Left lung (tissue), 10 donors: ENCODE results near the gene DTD1. TPM values are rescaled to one million over a fixed set of nuclear protein-coding genes. Genes with fewer than 3 reads are reported as not detected.

ENCODE experiments used
- ATAC-seq: fragments of 200-7000 bp; cut with Tn5 transposase; one replicate; pipeline ENCODE4 v1.9.1; 2020; ENCODE audit warnings: moderate library complexity
- DNase-seq, 4 donors: peaks; one replicate each; pipeline ENCODE4 v3.0.0-alpha.2; 2013 to 2020
- H3K27ac ChIP-seq, 2 donors: fragments of 200-600 bp; sonication (generic) in 1 of 2; one replicate each; pipeline versions ENCODE4 v1.5.0 to v1.8.0; 2020 to 2021
- H3K27me3 ChIP-seq, 2 donors: fragments of 200-600 bp; sonication (generic) in 1 of 2; one replicate each; pipeline versions ENCODE4 v1.5.0 to v1.8.0; 2020 to 2021
- H3K36me3 ChIP-seq, 2 donors: fragments of 200-600 bp; sonication (generic) in 1 of 2; one replicate each; pipeline versions ENCODE4 v1.5.0 to v1.8.0; 2020 to 2021
- H3K4me1 ChIP-seq, 2 donors: fragments of 200-600 bp; one replicate each; pipeline ENCODE4 v1.8.0; 2021
- H3K4me3 ChIP-seq, 2 donors: fragments of 200-600 bp; sonication (generic) in 1 of 2; one replicate each; pipeline versions ENCODE4 v1.5.0 to v1.8.0; 2020 to 2021; ENCODE audit warnings: mild to moderate bottlenecking in 1 of 2
- H3K9me3 ChIP-seq, 2 donors: fragments of 200-600 bp; sonication (generic) in 1 of 2; one replicate each; pipeline versions ENCODE4 v1.5.0 to v1.8.0; 2020 to 2021
- CTCF ChIP-seq, 2 donors: fragments of 200-600 bp; sonication (generic) in 1 of 2; IDR thresholded peaks; one replicate each; pipeline versions ENCODE4 v1.5.0 to v1.8.0; 2021; ENCODE audit warnings: antibody characterized with exemption in 2 of 2
- intact Hi-C, 2 donors: fragments of 100-400 bp; cut with DNase I; formaldehyde crosslinking; loops; one replicate each; pipeline versions ENCODE4 v1.11.2 to v1.14.2; 2022
- polyA plus RNA-seq, 6 donors: library from polyadenylated mRNA; unstranded; fragments of 120-200 nt; gene quantifications; one replicate each; pipeline ENCODE4 v1.2.1, GENCODE V29; 2013; ENCODE audit not compliant: insufficient read length in 6 of 6
- total RNA-seq, 2 donors: library from RNA; stranded (reverse); fragmentation: NEBNext Ultra II Directional; extraction: Animal tissue kit (Norgen Biotek cat#: 25700); gene quantifications; one replicate each; pipeline ENCODE4 v1.2.1, GENCODE V29; 2021
- donor health status: DM: no; HTN: yes; CAD: no.
- donor health status: DM: no; HTN: no; CAD: no.

Gene DTD1
- total and polyA plus RNA-seq, 8 donors: 14.8 to 27.5 (median 25.6) TPM

DNA sequence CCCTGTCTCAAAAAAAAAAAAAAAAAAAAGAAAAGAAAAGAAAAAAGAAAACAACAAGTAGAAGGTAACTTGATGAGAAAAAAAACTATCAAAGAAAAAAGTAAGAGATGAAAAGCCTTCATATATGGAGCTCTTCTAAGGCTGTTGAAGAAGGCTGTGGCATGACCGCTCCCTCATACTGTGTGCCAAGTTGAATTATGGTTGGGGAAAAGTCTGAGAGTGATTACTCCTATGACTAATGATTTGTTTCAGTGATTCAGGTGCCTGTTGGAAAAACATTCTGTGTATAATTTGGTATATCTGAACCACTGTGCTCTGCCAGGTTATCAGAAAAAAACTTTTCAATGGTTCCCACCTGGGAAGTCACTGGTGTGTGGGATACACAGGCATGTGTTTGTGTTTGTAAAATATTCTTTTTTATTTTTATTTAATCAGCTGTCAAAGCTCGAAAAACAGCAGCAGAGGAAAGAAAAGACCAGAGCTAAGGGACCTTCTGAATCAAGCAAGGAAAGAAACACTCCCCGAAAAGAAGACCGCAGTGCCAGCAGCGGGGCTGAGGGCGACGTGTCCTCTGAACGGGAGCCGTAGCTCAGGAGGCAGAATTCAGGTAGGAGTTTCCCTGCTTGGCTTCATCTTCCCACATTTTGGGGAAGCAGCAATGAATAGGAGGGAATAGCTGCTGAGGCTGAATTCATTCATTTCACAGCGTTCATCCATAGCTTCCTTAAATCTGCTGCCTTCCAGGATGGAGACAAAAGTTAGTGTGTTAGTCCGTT lies 156.0 kb downstream of the DTD1 start:
- H3K36me3 ChIP-seq: peaks cover 0 to 16% of the 10 kb centered on the region in 2 donors
- no peak for TF ChIP-seq CTCF (IDR thresholded peaks at IDR 0.05)
- no peak overlapping the region for H3K27ac ChIP-seq
- no peaks in the 10 kb centered on the region for H3K9me3 ChIP-seq
- H3K4me3 ChIP-seq: no peak overlapping the region
- intact Hi-C loops: no loop called here
- no peak for ATAC-seq
- H3K27me3 ChIP-seq: no peaks in the 10 kb centered on the region
- H3K4me1 ChIP-seq: no peaks in the 10 kb centered on the region
- no peak for DNase-seq

GRCh38 chr20:18747090-18747489 lies 159.2 kb downstream of the DTD1 start:
- DNase-seq: no peak
- peaks cover 0 to 16% of the 10 kb centered on the region in 2 donors for H3K36me3 ChIP-seq
- H3K27ac ChIP-seq: no peak overlapping the region
- ATAC-seq: no peak
- no peaks in the 10 kb centered on the region for H3K9me3 ChIP-seq
- no peak overlapping the region for H3K4me3 ChIP-seq
- H3K27me3 ChIP-seq: no peaks in the 10 kb centered on the region
- no peak for TF ChIP-seq CTCF (IDR thresholded peaks at IDR 0.05)
- H3K4me1 ChIP-seq: no peaks in the 10 kb centered on the region
- intact Hi-C loops: no loop called here

DNA sequence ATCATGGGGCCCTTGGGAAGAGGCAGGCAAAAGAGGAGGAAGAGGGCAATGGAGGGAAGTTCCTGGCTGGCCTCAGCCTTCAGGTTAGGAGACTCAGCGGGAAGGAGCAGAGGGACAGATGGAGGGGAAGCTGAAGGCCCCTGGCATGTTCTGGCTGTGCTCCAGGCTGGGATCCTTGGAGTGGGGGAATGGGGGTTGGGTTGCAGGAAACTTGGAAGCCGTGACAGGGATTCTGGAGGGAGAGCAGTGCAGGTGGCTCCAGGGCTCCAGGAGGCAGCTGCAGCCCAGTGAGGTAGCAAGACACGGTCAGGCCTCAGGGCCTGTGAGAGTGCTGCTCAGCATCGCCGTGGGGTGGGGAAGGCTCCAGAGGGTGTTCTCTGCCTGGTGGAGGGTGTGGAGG lies 161.1 kb downstream of the DTD1 start:
- ATAC-seq: no peak
- Histone ChIP-seq H3K27me3 (no peaks in the 10 kb centered on the region), H3K27ac (no peak overlapping the region), H3K36me3 (peaks cover 0 to 15% of the 10 kb centered on the region in 2 donors), H3K4me1 (no peaks in the 10 kb centered on the region), H3K9me3 (no peaks in the 10 kb centered on the region), H3K4me3 (no peak overlapping the region)
- TF ChIP-seq CTCF (IDR thresholded peaks at IDR 0.05): no peak
- no peak for DNase-seq
- intact Hi-C loops: no loop called here

DNA sequence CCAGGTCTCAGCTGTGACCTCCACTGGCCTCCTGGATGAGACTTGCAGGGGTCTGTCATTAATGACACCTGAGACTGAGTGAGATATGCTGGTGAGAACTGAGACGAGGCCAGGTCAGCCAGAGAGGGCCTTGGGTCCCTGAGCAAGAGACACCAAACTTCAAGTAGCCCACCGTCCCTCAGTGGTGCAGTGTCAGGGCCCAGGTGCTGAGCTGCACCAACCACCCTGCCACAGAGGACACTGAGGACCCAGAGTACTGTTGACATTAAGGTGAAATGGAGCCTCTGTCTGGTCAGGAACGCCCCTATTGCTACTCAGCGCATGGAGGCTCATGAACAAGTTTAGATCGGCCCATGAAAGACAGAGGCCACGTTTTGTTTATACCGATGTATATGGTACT lies 161.7 kb downstream of the DTD1 start:
- DNase-seq (no peak), ATAC-seq (no peak)
- Histone ChIP-seq H3K27ac (no peak overlapping the region), H3K9me3 (no peaks in the 10 kb centered on the region), H3K4me1 (no peaks in the 10 kb centered on the region), H3K4me3 (no peak overlapping the region), H3K36me3 (peaks cover 0 to 10% of the 10 kb centered on the region in 2 donors), H3K27me3 (no peaks in the 10 kb centered on the region)
- TF ChIP-seq CTCF (IDR thresholded peaks at IDR 0.05): no peak
- intact Hi-C loops: no loop called here

GRCh38 chr20:18750735-18751134 lies 162.9 kb downstream of the DTD1 start:
- Histone ChIP-seq H3K27me3 (no peaks in the 10 kb centered on the region), H3K9me3 (no peaks in the 10 kb centered on the region), H3K27ac (no peak overlapping the region), H3K4me1 (no peaks in the 10 kb centered on the region), H3K36me3 (no peaks in the 10 kb centered on the region), H3K4me3 (no peak overlapping the region)
- DNase-seq (no peak), ATAC-seq (peak; percentile 67)
- intact Hi-C loops: no loop called here
- no peak for TF ChIP-seq CTCF (IDR thresholded peaks at IDR 0.05)
